ENCODE results near the gene LCNL1.
A peak's percentile ranks its signal among the peaks of the same experiment; 100 is the strongest.

The LCNL1 gene

DNA sequence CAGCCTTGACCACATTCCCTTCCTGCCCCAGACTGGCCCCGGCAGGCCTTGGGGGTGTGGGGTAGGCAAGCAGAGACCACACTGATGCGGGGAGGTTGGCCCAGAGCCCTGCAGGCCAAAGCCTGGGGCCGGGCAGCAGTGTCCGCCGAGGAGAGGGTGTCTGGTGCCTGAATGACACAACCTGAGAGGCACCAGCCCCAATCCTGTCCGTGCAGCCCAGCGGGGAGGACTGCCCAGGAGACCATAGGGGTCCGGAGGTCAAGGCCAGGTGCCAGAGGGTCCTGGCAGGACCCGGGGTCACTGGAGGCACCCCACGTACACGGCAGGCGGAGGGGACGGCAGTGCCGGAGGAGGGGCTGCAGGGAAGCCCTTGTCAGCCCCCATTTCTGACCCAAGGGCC is 11.0 kb upstream of the LCNL1 start:
- H3K4me1 ChIP-seq (ENCODE audit: control insufficient read depth, insufficient read depth, low read length): no peaks in the 10 kb centered on the region
- no peaks in the 10 kb centered on the region for H3K36me3 ChIP-seq (ENCODE audit: control insufficient read depth, insufficient read depth, low read length)
- 0 out of 2 replicates have a peak, but pooled peaks cover under 1% of the 10 kb centered on the region for H3K27me3 ChIP-seq (ENCODE audit: control insufficient read depth, insufficient read depth, low read length)
- no peak overlapping the region for H3K27ac ChIP-seq (ENCODE audit: low read depth, low read length)
- H3K9ac ChIP-seq (ENCODE audit: low read depth, low read length): no peak overlapping the region
- H3K9me3 ChIP-seq (ENCODE audit: control insufficient read depth, insufficient read depth, low read length): no peaks in the 10 kb centered on the region
- no peak overlapping the region for H3K4me3 ChIP-seq (ENCODE audit: low read depth, low read length)

DNA sequence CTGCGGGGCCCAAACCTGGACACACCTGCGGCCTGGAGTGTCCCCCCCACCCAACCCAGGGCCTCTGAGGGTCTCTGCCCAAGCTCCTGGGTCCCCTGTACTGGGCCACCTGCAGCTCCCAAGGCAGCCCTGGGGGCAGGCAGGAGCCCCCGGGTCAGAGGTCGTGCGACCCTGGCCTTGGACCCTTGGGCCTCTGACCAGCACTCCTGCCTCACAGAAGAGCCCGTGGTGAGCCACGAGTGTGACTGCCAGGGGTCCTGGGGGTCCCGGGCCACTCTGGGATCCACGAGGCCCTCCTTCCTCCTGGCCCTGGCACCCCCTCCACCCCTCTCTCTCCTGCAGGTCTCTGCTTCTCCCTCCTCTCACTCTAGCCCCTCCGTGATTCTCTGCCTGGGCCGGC is 10.5 kb upstream of the LCNL1 start:
- Histone ChIP-seq H3K9ac (ENCODE audit: low read depth, low read length) (no peak overlapping the region), H3K4me3 (ENCODE audit: low read depth, low read length) (no peak overlapping the region), H3K36me3 (ENCODE audit: control insufficient read depth, insufficient read depth, low read length) (no peaks in the 10 kb centered on the region), H3K27me3 (ENCODE audit: control insufficient read depth, insufficient read depth, low read length) (peaks cover 5% of the 10 kb centered on the region), H3K9me3 (ENCODE audit: control insufficient read depth, insufficient read depth, low read length) (no peaks in the 10 kb centered on the region), H3K4me1 (ENCODE audit: control insufficient read depth, insufficient read depth, low read length) (peaks cover 3% of the 10 kb centered on the region; the same call in 1 of the 2 replicates), H3K27ac (ENCODE audit: low read depth, low read length) (no peak overlapping the region)

DNA sequence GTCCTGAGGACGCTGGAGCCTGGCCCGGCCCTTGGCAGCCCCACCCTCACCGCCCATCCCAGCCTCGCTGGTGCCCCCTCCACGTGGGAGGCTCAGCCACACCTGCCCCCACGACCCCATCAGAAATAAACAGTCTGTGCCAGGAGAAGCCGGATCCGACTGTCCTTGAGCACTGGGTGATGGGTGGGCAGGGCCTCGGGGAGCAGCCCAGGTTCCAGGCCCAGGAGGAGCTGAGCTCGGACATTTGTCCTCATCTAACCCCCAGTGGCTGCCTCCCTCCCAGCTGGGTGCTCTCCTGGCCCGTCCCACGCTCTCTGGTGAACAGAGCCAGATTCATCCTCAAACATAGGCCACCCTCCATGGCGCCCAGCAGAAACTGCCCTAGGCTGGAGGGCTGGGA is 10.1 kb upstream of the LCNL1 start:
- H3K9me3 ChIP-seq (ENCODE audit: control insufficient read depth, insufficient read depth, low read length): no peaks in the 10 kb centered on the region

DNA sequence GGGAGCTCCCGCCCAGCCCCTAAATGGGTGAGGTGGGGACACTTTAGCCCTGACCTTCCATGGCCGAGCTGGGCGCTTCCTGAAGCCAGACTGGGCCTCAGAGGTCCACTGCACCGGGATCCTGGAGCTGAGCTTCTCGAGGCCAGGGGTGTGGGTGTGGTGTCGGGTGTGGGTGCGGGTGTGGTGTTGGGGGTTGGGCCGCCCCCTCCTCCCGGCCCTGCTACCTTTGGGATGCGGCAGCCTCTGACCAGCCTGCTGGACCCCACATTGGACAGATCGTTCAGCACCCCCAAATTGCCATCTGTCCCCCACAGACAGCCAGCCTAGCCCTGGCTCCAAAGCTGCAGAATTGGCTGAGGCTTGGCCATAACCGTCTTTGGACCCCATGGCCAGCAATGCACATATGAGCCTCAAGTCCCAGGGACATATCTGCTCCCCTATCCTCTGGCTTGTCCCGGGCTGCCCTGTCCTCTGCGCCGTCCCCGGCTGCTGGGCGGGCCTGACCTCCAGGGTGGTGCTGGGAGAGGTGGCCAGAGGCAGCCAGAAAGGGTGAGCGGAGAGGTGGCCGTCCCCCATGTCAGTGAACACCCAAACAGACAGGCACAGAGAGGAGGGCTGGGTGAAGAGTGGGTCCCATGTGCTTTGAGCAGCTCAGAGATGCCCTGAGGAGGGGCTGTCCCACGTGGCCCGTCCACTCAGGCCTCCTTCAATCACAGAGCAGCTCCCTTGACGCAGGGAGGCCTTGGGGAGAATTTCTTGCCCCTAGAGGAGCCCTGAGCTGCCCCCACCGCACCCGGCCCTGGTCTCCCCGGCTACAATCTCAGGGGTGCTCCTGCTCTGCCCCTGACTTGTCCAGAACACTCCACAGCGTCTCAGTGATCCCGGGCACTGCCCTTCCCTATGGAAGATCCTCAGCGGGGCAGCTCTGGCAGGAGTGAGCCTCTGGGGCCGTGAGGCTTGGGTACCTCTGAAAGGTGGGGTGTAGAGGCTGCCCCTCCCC is 8.9 kb upstream of the LCNL1 start:
- Histone ChIP-seq H3K27ac (ENCODE audit: low read depth, low read length) (no peak overlapping the region), H3K36me3 (ENCODE audit: control insufficient read depth, insufficient read depth, low read length) (no peaks in the 10 kb centered on the region), H3K9ac (ENCODE audit: low read depth, low read length) (no peak overlapping the region), H3K27me3 (ENCODE audit: control insufficient read depth, insufficient read depth, low read length) (peaks cover 10% of the 10 kb centered on the region), H3K9me3 (ENCODE audit: control insufficient read depth, insufficient read depth, low read length) (no peaks in the 10 kb centered on the region), H3K4me1 (ENCODE audit: control insufficient read depth, insufficient read depth, low read length) (peaks cover 5% of the 10 kb centered on the region; the same call in 1 of the 2 replicates), H3K4me3 (ENCODE audit: low read depth, low read length) (no peak overlapping the region)

More for the DNA sequence above, 10.1 kb upstream of the LCNL1 start:
- no peaks in the 10 kb centered on the region for H3K36me3 ChIP-seq (ENCODE audit: control insufficient read depth, insufficient read depth, low read length)
- H3K4me1 ChIP-seq (ENCODE audit: control insufficient read depth, insufficient read depth, low read length): peaks cover 5% of the 10 kb centered on the region; the same call in 1 of the 2 replicates
- H3K9ac ChIP-seq (ENCODE audit: low read depth, low read length): no peak overlapping the region
- H3K4me3 ChIP-seq (ENCODE audit: low read depth, low read length): no peak overlapping the region
- peaks cover 9% of the 10 kb centered on the region for H3K27me3 ChIP-seq (ENCODE audit: control insufficient read depth, insufficient read depth, low read length)
- no peak overlapping the region for H3K27ac ChIP-seq (ENCODE audit: low read depth, low read length)

DNA sequence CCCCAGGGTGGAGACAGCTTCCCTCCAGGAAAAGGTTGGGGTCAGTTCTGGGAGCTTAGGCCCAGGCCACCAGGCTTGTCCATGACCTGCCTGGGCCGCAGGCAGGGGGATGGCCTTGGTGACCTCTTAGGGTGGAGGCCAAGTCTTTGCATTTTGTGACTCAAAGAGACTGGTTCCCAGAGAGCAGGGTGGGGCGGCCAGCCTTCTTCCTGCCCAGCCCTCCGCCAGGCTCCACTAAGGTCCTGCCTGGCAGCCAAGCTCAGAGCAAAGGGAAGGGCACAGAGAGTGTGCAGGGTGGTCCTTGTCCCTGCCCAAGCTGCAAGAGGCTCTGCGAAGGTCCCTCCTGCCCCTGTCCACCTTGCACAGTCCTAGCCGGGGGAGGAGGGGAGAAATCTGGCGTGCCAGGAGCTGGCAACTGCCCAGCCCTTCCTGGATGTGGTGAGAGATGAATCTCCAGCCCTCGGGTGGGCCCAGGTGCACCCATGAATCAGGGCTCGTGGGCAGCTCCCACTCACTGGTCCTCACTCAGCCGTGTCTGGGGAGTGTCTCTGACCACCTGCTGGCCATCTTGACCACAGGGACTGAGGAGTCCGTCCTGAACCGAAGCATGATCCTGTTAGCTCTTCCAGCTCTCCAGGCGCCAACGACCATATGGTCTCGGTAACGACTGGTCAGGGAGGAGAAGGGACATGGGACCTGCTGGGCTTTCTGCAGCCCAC is 7.8 kb upstream of the LCNL1 start:
- Histone ChIP-seq H3K9ac (ENCODE audit: low read depth, low read length) (no peak overlapping the region), H3K36me3 (ENCODE audit: control insufficient read depth, insufficient read depth, low read length) (no peaks in the 10 kb centered on the region), H3K9me3 (ENCODE audit: control insufficient read depth, insufficient read depth, low read length) (no peaks in the 10 kb centered on the region), H3K4me3 (ENCODE audit: low read depth, low read length) (no peak overlapping the region), H3K4me1 (ENCODE audit: control insufficient read depth, insufficient read depth, low read length) (peaks cover 5% of the 10 kb centered on the region; the same call in 1 of the 2 replicates), H3K27me3 (ENCODE audit: control insufficient read depth, insufficient read depth, low read length) (peaks cover 10% of the 10 kb centered on the region), H3K27ac (ENCODE audit: low read depth, low read length) (no peak overlapping the region)

DNA sequence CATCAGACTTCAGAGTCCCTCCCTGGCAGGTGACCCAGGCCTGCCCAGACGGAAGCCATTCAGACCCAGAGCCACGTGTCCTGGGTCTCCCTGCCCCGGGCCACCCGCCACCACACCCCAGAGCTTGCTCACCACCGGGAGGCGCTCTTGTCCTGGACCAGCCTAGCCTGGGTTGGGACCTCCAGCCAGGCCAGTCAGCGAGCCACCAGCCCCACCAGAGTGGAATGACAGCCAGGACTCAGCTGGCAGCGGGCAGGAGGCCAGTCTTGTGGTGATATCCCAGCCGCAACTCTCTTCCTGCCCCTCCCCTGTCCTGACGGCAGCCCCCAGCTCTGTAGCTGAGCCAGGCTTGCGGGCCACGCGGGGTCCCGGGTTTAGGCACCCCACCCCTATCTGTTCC is 7.1 kb upstream of the LCNL1 start:
- Histone ChIP-seq H3K36me3 (ENCODE audit: control insufficient read depth, insufficient read depth, low read length) (no peaks in the 10 kb centered on the region), H3K4me1 (ENCODE audit: control insufficient read depth, insufficient read depth, low read length) (peaks cover 5% of the 10 kb centered on the region; the same call in 1 of the 2 replicates), H3K9me3 (ENCODE audit: control insufficient read depth, insufficient read depth, low read length) (no peaks in the 10 kb centered on the region), H3K27me3 (ENCODE audit: control insufficient read depth, insufficient read depth, low read length) (peaks cover 10% of the 10 kb centered on the region), H3K27ac (ENCODE audit: low read depth, low read length) (no peak overlapping the region), H3K9ac (ENCODE audit: low read depth, low read length) (no peak overlapping the region), H3K4me3 (ENCODE audit: low read depth, low read length) (no peak overlapping the region)

DNA sequence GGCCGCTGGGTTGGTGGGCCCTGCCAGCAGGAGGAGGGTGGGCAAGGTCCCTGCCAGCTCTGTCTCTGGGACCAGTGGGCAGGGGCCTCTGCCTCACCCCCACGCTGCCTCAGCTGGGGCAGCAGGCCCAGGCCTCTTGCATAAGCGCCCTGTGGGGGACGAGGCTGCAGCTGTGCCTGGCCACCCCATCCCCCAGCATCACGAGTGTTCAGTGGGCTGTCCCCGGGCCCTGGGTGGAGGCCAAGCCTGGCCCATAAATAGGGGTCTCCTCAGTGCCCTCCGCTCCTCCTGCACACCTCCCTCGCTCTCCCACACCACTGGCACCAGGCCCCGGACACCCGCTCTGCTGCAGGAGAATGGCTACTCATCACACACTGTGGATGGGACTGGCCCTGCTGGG is 5.6 kb upstream of the LCNL1 start, which contains the start of gene PTGDS:
Gene PTGDS, plus strand, starts transcription at position 282 of the 400 bp plus-strand sequence. Its CDS starts 75 bp downstream, at position 357.
- Histone ChIP-seq H3K9me3 (ENCODE audit: control insufficient read depth, insufficient read depth, low read length) (no peaks in the 10 kb centered on the region), H3K27ac (ENCODE audit: low read depth, low read length) (no peak within 1 kb of the TSS), H3K9ac (ENCODE audit: low read depth, low read length) (no peak within 1 kb of the TSS), H3K4me3 (ENCODE audit: low read depth, low read length) (peak within 1 kb of the TSS; percentile 80), H3K4me1 (ENCODE audit: control insufficient read depth, insufficient read depth, low read length) (peaks cover 5% of the 10 kb centered on the region; the same call in 1 of the 2 replicates), H3K36me3 (ENCODE audit: control insufficient read depth, insufficient read depth, low read length) (no peaks in the 10 kb centered on the region), H3K27me3 (ENCODE audit: control insufficient read depth, insufficient read depth, low read length) (peaks cover 10% of the 10 kb centered on the region)

DNA sequence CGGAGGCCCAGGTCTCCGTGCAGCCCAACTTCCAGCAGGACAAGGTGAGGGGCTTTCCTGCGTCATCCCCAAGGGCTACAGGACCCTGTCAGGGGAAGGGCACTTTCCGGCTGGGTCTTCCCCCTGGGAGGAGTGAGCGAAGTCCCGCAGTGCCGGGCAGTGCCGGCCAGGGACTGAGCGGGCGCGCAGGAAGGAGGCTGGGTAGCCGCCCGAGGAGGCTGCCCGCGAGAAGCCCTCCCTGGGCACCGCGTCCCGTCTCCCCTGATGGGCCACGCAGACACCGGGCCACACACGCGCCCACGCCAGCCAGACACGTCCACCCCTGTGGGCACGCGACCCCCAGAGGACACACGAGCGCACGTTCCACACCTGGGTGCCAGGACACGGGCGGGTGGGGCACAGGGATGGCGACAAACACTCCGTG is 5.1 kb upstream of the LCNL1 start:
- Histone ChIP-seq H3K36me3 (ENCODE audit: control insufficient read depth, insufficient read depth, low read length) (no peaks in the 10 kb centered on the region), H3K27me3 (ENCODE audit: control insufficient read depth, insufficient read depth, low read length) (peaks cover 10% of the 10 kb centered on the region), H3K9me3 (ENCODE audit: control insufficient read depth, insufficient read depth, low read length) (no peaks in the 10 kb centered on the region), H3K27ac (ENCODE audit: low read depth, low read length) (no peak overlapping the region), H3K9ac (ENCODE audit: low read depth, low read length) (no peak overlapping the region), H3K4me3 (ENCODE audit: low read depth, low read length) (peak overlapping the region; percentile 80), H3K4me1 (ENCODE audit: control insufficient read depth, insufficient read depth, low read length) (peaks cover 5% of the 10 kb centered on the region; the same call in 1 of the 2 replicates)

DNA sequence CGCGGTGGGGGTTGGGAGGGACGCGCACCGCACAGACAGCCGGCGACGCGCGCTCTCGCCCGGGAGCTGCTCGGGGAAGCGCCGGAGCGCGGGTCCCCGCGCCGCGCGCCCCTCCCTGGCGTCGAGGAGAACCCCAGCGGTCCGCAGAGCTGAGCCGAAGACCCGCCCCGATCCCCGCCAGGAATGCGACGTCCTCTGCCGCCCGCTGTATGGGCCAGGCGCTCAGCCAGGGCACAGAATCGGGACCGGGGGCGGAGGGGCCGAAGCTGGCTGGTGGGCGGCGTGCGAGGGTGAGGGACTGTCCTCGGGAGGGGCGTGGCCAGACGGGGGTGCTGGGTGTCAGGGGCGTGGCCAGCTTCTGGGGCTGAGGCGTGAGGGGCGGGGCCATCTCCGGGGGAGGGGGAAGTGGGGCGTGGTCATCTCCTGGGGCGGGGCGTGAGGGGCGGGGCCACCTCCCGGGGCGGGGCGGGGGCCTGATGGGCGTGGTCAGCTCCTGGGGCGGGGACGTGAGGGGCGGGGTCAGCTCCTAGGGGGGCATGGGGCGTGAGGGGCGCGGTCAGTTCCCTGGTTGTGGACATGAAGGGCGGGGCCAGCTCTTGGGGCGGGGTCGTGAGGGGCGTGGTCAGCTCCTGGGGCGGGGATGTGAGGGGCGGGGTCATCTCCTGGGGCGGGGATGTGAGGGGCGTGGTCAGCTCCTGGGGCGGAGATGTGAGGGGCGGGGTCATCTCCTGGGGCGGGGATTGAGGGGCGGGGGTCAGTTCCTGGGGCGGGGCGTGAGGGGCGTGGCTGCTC is 4.5 kb upstream of the LCNL1 start:
- Histone ChIP-seq H3K4me3 (ENCODE audit: low read depth, low read length) (peak overlapping the region; percentile 80), H3K27ac (ENCODE audit: low read depth, low read length) (no peak overlapping the region), H3K9ac (ENCODE audit: low read depth, low read length) (no peak overlapping the region), H3K9me3 (ENCODE audit: control insufficient read depth, insufficient read depth, low read length) (no peaks in the 10 kb centered on the region), H3K4me1 (ENCODE audit: control insufficient read depth, insufficient read depth, low read length) (peaks cover 5% of the 10 kb centered on the region; the same call in 1 of the 2 replicates), H3K36me3 (ENCODE audit: control insufficient read depth, insufficient read depth, low read length) (no peaks in the 10 kb centered on the region), H3K27me3 (ENCODE audit: control insufficient read depth, insufficient read depth, low read length) (peaks cover 10% of the 10 kb centered on the region)

DNA sequence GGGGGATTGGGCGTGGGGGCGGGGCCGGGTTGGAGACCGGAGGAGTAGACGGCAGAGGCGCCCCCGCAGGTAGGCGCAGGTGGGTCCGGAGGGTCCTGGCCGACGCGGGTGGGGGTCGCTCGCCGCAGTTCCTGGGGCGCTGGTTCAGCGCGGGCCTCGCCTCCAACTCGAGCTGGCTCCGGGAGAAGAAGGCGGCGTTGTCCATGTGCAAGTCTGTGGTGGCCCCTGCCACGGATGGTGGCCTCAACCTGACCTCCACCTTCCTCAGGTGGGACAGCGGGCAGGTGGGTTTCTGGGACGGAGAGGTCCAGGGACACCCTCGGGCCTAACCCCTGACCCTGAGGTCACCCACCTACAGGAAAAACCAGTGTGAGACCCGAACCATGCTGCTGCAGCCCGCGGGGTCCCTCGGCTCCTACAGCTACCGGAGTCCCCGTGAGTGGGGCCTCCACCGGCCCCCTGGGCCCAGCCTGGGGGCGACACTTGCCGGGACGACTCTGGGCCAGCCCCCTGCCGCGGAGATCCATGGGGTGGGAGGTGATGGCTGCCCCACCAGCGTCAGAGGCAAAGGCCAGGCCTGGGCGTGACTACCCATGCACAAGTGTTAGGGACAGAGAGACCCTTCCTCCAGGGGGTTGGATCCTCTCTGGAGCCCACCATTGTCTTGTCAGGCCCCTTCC is 3.8 kb upstream of the LCNL1 start:
- H3K27me3 ChIP-seq (ENCODE audit: control insufficient read depth, insufficient read depth, low read length): peaks cover 15% of the 10 kb centered on the region
- H3K9ac ChIP-seq (ENCODE audit: low read depth, low read length): no peak overlapping the region
- no peaks in the 10 kb centered on the region for H3K9me3 ChIP-seq (ENCODE audit: control insufficient read depth, insufficient read depth, low read length)
- peaks cover 5% of the 10 kb centered on the region; the same call in 1 of the 2 replicates for H3K4me1 ChIP-seq (ENCODE audit: control insufficient read depth, insufficient read depth, low read length)
- H3K4me3 ChIP-seq (ENCODE audit: low read depth, low read length): peak overlapping the region; percentile 29; the same call in 1 of the 2 replicates
- no peak overlapping the region for H3K27ac ChIP-seq (ENCODE audit: low read depth, low read length)
- H3K36me3 ChIP-seq (ENCODE audit: control insufficient read depth, insufficient read depth, low read length): no peaks in the 10 kb centered on the region

Measured in HUES48 (cell line).